Measurements from ENCODE around the gene PRMT5. TPM values are rescaled to one million over a fixed set of nuclear protein-coding genes. Genes with fewer than 3 reads are reported as not detected.
A peak's percentile ranks its signal among the peaks of the same experiment; 100 is the strongest.
"Not testable (repeated sequence)": the region's sequence is repeated elsewhere in the genome, so short reads cannot be mapped to it uniquely, and the experiment has no call there.

The PRMT5 gene
- total RNA-seq, 1 experiment from 2014 or later = 47.6 TPM

DNA sequence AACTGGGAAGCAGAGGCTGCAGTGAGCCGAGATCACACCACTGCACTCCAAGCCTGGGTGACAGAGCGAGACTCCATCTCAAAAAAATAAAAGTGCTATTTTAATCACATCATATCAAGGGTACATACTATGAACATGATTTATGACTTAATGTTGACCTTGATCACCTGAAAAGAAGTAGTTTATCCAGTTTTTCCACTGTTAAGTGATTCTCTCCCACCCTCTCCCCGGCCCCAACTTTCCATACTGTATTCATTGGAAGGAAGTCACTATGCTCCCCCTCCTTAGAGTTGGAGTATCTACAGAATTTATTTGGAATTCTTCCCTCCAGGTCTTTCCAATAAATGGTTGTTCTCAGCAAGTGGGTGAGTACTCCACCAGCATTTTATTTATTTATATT, 3.0 kb upstream of the PRMT5 start:
- no peak for DNase-seq (ENCODE audit: low spot score)

DNA sequence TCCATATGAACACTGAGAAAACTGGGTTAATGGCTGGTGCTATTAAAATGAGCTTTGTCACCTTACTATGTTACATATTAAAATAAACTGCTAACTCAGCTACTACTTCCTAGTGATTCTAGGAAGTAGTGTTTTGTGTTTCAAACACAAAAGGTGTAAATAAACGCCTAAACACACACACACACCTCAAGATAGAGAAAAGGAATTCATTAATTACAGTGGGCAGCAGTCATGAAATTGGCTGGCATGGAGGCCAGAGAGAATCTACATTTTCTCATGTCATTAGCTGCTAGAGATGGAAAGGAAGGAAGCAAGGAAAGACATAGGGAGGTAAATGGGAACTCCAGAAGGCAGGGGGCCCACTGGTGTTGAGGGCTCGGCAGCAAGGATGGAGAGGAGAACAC, 787 bp upstream of the PRMT5 start:
- DNase-seq (ENCODE audit: low spot score) = peak; percentile 52

DNA sequence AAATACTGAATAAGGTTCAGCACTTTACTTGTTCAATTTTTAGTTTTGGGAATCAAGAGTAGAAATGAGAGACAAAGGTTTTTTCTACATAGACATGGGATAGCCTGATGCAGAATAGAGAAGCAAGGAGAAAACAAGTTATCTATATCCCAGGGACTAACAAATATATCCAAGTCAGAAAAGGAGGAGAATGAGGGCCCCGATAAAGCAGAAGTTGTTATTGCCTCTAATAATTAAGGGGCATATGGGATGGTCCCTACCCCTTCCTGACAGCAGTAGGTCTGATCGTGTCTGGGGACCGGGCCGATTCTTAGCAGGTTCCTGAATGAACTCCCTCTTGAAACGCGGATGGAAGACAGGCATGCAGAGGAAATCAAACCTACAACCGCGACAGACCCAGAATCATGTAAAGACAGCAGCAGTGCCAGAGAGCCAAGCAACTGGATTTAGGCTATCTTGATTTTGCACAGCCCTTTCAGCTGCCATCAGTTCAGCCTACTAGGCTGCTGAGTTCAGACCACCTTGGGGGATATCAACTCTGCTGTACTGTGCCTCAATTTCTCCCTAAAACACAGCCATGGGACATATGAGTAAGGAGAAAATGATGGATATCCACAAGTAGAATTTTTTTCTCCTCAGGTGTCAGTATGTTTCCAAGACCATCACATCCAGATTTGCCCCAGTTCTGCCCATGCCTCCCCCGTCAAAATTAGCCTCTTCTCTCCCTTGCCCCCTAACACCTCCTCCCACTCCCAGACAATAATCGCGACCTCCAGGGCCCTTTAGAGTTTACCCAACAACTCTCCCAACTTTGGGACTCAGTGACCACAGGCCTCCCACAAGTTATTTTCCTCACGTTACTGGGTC, 706 bp downstream of the PRMT5 start:
- no peak for DNase-seq (ENCODE audit: low spot score)

DNA sequence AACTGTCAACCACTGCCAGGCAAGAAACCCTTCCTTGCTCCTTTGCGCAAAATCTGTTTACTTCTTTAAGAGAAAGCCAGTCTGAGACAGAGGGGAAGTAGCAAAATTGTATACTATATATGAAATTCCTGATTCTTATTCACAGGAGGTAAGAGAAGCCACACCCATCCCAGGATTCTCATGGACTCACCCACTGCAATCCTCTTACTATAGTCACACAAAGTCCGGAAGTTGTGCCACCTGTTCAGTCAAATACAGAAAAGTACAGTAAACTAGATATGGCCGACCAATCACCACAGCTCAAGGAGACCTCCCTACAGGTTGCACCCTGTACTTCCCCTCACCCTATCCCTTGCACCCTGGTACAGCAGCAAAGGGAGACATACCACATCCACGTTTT, 2.9 kb downstream of the PRMT5 start:
- no peak for DNase-seq (ENCODE audit: low spot score)

DNA sequence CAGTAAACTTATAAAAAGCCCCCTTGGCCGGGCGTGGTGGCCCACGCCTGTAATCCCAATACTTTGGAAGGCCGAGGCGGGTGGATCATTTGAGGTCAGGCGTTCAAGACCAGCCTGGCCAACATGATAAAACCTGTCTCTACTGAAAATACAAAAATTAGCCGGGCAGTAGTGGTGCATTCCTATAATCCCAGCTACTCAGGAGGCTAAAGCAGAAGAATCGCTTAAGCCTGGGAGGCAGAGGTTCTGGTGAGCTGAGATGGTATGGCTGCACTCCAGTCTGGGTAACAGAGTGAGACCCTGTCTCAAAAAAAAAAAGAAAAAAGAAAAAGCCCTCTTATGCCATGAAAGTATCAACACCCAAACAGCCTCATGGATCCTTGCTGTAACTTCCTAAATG, 3.7 kb downstream of the PRMT5 start:
- DNase-seq (ENCODE audit: low spot score) = no peak

DNA sequence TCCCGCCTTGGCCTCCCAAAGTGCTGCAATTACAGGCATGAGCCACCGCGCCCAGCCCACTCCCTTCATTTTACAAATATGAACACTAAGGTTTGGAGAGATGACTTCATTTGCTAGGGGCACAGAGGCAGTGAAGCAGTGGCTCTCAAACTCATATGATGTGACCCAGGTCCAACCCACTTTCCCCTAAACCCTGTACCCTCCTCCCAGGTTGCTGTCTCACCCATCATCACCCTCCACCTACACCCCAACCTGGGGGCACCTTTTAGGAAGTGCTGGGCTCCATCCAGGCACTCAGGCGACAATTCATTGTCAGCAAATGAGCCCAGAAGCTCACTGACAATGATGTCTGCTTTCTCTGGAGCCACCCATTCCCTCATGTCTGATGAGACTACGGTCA, 5.4 kb downstream of the PRMT5 start:
- no peak for DNase-seq (ENCODE audit: low spot score)

DNA sequence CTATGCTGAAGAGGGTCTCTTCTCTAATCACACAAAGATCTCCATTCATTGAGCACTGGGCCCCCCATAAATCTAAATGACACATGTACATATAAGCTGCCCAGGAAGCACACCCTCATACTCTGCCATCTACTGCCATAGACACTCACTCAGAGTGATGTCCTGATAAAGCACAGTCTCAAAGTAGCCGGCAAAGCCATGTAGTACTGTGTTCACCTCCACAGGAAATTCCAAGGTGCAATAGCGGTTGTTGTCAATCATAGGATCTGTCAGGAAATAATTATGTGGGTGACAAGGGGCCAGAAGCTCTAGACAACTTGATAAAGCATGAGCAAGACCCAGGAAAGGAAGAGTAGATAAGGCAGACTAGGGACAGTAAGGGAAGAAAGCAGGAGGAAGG, 6.9 kb downstream of the PRMT5 start:
- DNase-seq (ENCODE audit: low spot score) = no peak

DNA sequence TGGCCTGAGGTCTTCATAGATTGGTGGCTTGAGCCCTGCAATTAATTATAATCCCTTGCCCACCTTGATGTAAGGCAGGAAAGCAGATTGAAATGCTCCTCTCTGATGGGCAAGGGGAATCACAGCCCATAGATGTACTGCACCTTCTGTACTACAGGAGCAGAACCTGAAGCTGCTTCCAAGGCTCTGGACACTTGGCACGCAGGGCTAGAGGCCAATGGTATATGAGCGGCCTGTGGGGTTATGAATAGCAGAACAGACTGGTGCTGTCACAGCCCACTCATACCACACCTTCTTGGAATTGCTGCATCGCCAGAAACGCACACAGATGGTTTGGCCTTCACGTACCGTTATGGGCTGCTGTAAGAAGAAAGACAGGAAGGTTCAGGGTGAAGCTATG, 8.5 kb downstream of the PRMT5 start:
- DNase-seq (ENCODE audit: low spot score) = no peak

DNA sequence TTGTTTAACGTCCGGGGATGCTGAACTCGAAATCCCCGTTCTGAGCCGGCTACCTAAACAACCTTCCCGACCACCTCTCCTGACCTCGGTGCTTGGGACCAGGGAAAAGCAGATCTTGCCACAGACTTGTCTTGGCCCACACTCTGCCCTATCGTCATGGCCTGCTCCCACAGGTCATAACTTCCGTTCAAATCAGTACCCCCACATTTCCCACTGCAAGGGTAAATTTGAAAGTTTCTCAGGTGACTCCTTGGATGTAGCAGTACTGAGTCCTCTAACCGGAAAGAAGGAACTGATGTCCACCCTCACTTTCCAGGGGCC, 9.6 kb downstream of the PRMT5 start:
- DNase-seq (ENCODE audit: low spot score) = no peak

DNA sequence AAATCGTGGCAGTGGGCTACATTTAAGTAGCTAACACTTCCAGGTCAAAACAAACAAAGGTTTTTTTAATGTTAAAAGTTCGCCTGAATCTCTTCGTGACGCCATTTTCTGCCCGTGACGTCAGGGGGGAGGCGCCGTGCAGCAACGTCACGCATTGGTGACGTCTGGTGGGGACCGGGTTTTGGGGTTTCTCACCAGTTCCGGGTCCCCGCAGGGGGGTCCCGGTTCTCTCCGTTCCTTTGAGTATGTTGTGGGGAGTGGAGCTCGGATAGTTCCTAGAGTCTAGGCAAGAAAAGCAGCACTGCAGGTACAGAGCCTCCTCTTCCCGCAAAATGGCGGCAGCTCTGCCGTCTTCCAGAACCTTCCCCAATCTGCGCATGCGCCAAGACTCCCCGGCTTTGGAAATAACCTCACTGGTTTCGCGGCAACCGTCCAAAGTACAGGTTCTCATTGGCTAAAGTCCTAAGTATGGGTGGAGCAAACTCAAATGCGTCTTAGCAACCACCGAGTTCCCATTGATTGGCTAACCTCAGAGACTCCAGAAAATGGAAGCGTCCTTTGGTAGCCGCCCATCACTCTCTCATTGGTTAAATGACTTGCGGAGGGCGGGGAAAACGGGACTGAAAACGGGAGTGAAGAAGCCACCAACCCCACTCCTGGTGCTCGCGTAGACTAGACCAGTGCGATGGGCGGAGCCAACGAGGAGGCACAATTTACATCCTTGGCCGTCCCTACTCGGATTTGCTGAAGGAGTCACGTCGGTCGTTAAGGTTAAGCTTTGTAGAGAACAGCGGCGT, 10.2 kb downstream of the PRMT5 start, which contains the start of gene RBM23:
Gene RBM23, minus strand, starts transcription at position 346 of the 797 bp plus-strand sequence.
- DNase-seq (ENCODE audit: low spot score) = peak; percentile 98

DNA sequence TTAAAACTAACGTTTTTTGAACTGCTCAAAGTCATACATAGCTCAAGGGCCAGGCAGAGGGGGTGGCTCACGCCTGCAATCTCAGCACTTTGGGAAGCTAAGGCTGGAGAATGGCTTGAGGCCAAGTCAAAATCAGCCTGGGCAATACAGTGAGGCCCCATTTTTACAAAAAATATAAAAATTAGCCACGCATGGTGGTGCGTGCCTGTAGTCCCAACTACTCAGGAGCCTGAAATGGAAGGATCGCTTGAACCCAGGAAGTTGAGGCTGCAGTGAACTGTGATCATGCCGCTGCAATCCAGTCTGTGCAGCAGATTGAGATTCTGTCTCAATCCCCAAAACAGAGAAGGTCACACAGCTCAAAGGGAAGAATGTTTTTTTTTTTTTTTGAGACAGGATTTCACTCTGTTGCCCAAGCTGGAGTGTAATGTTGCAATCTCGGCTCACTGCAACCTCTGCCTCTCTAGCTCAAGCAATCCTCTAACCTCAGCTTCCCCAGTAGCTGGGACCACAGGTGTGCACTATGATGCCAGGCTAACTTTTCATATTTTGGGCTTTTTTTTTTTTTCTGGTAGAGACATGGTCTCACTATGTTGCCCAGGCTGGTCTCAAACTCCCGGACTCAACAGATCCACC, 13.2 kb downstream of the PRMT5 start:
- no peak for DNase-seq (ENCODE audit: low spot score)

DNA sequence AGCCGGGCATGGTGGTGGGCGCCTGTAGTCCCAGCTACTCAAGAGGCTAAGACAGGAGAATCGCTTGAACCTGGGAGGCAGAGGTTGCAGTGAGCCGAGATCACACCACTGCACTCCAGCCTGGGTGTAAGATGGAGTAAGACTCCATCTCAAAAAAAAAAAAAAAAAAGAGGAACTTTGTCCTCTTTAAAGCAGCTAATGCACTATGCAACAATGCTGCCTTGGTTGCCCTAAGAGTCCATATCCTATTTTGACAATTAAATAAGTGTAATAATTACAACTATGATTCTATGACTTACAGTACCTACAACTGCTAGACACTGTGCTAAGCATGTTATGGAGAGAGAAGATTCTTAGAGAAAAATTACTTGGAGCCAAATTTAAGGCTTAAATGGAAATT, 14.3 kb downstream of the PRMT5 start:
- not testable (repeated sequence) for DNase-seq (ENCODE audit: low spot score)

DNA sequence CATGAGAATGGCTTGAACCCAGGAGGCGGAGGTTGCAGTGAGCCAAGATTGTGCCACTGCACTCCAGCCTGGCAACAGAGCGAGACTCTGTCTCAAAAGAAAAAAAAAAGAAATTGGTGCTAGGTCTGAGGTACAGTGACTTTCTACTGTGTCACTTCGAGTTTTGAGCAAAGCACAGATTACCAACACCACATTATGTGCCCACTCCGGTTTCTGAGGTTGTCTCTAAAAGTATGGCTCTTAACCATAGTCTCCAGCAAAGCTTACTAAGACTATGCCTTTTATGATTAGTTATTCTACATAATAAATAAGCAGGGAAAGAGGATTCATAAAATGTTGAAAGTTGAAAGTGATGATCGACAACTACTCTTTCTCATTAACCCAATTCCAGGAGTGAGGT, 18.3 kb downstream of the PRMT5 start:
- DNase-seq (ENCODE audit: low spot score) = no peak

DNA sequence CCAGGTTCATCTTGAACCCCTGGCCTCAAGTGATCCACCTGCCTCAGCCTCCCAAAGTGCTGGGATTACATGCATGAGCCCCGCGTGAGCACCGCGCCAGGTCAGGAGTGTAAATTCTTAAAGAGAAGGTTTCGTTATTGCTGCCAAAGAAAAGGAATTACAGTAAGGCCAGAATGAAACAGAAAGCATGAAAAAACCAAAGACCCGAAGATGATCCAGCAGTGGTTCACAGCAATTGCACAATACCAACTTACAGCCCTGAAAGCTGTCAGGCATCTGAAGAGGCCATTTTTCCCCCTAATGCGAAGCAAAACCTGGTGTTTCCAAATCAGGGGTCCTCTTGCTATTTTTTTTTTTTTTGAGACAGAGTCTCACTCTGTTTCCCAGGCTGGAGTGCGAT, 20.6 kb downstream of the PRMT5 start:
- no peak for DNase-seq (ENCODE audit: low spot score)

DNA sequence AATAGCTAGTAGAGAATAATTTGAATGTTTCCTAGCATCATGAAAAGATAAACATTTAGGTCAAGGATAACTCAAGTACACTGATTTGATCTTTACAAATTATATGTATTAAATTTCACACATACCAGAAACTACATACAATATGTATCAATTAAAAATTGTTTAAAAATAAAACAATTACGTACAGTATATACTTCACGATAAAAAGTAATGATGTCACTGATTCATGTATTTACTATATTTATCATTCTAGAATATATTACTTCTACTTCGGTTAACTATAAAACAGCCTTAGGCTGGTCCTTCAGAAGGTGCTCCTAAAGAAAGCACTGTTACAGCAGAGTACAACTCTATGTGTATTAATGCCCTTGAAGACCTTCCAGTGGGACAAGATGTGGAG, 21.7 kb downstream of the PRMT5 start:
- DNase-seq (ENCODE audit: low spot score) = no peak

DNA sequence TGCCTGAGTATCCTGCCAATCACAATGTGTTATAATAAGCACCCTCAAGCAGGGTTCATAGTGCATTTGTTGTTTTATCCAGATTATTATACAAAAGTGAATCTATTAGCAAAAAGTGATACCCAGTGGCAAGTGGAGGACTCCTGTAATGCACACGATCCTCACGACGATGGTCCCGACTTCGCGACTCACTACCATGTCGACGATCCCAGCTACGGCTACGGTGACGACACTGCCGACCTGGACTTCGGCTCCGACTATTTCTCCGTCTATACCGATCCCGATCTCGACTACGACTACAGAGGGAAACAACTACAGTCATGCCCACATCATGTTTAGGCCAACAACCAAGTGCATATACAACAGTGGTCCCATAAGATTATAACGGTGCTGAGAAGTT, 23.1 kb downstream of the PRMT5 start:
- DNase-seq (ENCODE audit: low spot score) = no peak

DNA sequence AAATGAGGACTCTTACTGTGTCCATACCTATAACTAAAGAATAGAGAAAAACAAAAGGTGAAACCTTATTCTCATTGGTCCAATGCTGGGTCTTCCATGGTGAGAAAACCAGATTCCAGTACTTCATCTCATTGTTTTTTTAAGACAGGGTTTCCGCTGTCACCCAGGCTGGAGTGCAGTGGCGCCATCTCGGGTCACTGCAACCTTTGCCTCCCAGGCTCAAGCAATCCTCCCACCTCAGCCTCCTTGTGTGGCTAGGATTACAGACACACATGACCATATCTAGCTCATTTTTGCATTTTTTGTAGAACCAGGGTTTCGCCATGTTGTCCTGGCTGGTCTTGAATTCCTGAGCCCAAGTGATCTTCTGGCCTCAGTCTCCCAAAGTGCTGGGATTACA, 23.5 kb downstream of the PRMT5 start:
- no peak for DNase-seq (ENCODE audit: low spot score)

DNA sequence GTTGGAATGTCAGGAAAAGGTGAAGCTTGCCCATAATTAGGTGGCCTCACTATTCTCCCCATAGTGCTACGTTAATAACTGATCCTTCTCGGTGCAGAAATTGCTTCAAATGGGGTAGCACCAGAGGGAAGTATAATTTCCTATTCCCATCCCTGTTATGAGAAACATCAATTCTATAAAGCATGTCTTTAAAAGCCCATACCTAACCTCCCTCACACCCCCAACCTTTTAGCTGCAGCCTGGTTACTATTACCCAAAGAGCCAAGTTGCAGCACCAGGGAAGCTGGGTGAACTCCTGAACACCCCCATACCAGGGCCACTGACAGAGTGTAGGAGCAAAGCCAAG, 25.5 kb downstream of the PRMT5 start:
- DNase-seq (ENCODE audit: low spot score) = no peak

DNA sequence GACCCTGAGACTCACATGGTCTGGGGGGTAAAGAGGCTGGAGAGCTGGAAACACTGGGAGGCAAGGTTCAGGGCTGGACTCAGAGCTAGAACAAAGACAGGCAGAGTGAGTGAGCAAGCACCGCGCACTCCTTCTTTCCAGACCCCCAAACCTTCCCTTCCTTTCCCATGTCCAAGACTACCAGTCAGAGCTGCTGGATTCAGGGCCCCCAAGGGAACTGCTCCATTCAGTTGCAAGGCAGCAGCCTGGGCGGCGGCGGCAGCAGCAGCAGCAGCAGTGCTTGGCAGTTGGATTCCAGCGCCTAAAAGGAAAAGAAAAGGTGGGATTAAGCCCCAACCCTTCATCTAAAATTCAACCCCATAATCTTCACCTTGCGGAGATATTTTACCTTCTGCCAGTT, 27.4 kb downstream of the PRMT5 start:
- DNase-seq (ENCODE audit: low spot score) = no peak

DNA sequence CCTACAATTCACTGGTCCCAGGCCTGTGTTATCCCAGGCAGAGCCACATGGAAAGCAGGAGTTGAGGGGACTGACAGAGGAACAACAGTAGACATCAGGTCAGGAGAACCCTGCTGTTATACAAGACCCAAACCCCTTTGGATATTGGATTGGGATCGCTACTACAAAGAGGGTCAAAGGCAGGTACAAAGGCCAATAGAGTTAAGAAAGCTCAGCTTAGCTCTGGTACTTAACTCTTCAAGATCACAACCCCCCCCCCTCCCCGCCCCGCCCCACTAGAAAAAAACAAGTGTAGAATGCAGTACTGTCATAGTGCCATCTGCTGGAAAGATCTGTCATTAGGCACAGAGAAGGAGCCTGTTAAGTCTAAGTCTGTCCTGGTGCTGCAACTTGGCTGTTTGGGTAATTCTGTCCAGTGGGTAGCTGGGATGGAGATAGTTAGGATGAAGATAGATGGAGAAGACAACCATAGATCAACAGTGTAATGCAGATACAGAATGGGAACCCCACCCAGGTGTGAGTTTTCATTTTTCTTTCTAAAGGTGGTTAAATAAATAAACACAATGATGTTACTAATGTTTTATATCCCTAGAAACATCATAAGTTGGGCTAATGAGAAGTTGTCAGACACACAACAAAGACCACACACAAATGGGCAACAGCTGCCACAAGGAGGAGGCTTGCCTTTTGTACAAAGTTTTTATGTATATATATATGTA, 28.9 kb downstream of the PRMT5 start:
- DNase-seq (ENCODE audit: low spot score) = peak; percentile 77

DNA sequence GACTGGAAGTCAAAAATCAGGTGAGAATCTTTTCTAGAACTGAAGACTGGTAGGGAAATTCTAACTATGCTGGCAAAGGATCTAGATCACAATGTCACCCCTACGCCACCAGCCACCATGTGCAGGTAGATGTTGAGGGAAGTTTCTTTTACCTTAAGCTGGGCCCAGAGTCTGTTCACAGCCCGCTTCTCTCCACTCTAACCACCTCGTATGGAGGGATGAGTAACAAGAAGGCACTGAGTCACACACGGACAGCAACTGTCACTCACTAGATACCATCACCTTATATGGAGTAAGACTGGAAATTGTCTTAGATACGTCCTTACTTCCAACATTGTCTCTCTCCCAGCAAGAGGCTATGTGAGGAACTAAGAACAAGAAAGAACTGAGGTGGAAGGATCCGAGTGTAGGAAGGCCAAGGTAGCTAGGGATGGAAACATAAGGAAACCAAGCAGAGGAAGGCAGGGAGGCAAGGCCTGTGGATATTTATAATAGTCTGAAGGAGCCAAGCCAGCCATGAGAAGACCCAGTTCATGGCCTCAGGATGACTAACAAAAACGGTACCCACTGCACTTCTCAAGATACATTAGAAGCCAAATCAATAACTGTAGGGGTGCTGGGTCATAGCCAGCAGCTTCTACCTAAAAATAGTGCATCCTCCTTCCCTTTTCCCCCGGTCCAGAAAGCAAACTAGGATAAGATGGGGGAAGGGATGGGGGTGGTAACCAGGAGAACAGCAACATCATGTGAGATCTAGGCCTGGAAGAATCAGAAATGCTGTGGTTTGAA, 30.7 kb downstream of the PRMT5 start:
- no peak for DNase-seq (ENCODE audit: low spot score)

Measured in HT-29 (cell line).